ENCODE results near the gene SLC39A9. TPM values are rescaled to one million over a fixed set of nuclear protein-coding genes. Genes with fewer than 3 reads are reported as not detected.

The SLC39A9 gene
- total and polyA plus RNA-seq, 2 of the 13 experiments (the other 11 are each of a cell fraction or from before 2014, with no cell fraction given) = 46.6 to 69.5 TPM

GRCh38 chr14:69499436-69499835 lies 100.9 kb downstream of the SLC39A9 start:
- ChIA-PET CTCF (ENCODE audit: low intra/inter-chr PET ratio, low total read pairs) (no interaction called here), POLR2A (no interaction called here)
- no peak for TF ChIP-seq KLF15 (CRISPR knock-in tag; IDR thresholded peaks at IDR 0.05; ENCODE audit: borderline replicate concordance)
- no peak for TF ChIP-seq ELF1 (CRISPR knock-in tag; IDR thresholded peaks at IDR 0.05)
- no peak for TF ChIP-seq NFAT5 (CRISPR knock-in tag; IDR thresholded peaks at IDR 0.05)
- TF ChIP-seq DBP (CRISPR knock-in tag; IDR thresholded peaks at IDR 0.05; ENCODE audit: not compliant biosample characterization) = no peak
- TF ChIP-seq BRF2 (CRISPR knock-in tag; IDR thresholded peaks at IDR 0.05) = no peak
- no peak for TF ChIP-seq CTCF (CRISPR knock-in tag; IDR thresholded peaks at IDR 0.05)
- no peak for TF ChIP-seq PLSCR1 (CRISPR knock-in tag; IDR thresholded peaks at IDR 0.05; ENCODE audit: borderline replicate concordance)
- Histone ChIP-seq H3K79me2 (ENCODE audit: insufficient read depth, low read length) (no peaks in the 10 kb centered on the region), H3K36me3 (replicated peaks in 1 of 2; ENCODE audit: control insufficient read depth in 1 of 2, insufficient read depth in 2 of 2, low read length in 2 of 2) (no peaks in the 10 kb centered on the region), H3K27me3 (ENCODE audit: control insufficient read depth in 1 of 2, insufficient read depth in 2 of 2, low read length in 2 of 2) (peaks cover 0 to 3% of the 10 kb centered on the region in 2 experiments; a peak in 3 of 5 replicates), H3K9ac (ENCODE audit: insufficient read depth, low read depth, low read length) (no peak overlapping the region), H4K20me1 (ENCODE audit: insufficient read depth, low read length) (no peaks in the 10 kb centered on the region), H2AFZ (ENCODE audit: low read length) (no peak overlapping the region), H3K4me3 (replicated peaks in 1 of 3; ENCODE audit: insufficient read depth in 1 of 3, low read depth in 2 of 3, low read length in 3 of 3) (no peak overlapping the region), H3K9me3 (ENCODE audit: low read length) (no peaks in the 10 kb centered on the region), H3K4me2 (ENCODE audit: low read depth, low read length) (no peak overlapping the region), H3K27ac (ENCODE audit: extremely low read length, insufficient read depth, low read length) (no peak overlapping the region), H3K4me1 (ENCODE audit: insufficient read depth, low read length) (no peaks in the 10 kb centered on the region)
- intact Hi-C loops (cut with micrococcal nuclease; ENCODE audit: unreplicated experiment) = no loop called here
- BruUV-seq (replicated peaks) = no TSS peak
- in situ Hi-C loops (cut with HindIII; ENCODE audit: extremely low pct_ligation_motif_present, low pct_unique_long_range_greater_than_20kb) = no loop called here
- ATAC-seq = no peak
- no peak for DNase-seq (ENCODE audit: low spot score)
- no peak for FAIRE-seq
- 30% methylated on average over 5 of the region's 5 CpGs for whole genome bisulfite sequencing (ENCODE audit: low lambda C conversion rate)

Measured in HepG2 (cell line).